HG03135 (cell line): ENCODE measurements around the gene MSMB.

Source experiments
- ATAC-seq: cut with Tn5 transposase; IDR thresholded peaks from one replicate; pipeline ENCODE4 v1.9.1; 2021; ENCODE audit warnings: mild to moderate bottlenecking, moderate library complexity; ENCODE audit not compliant: unreplicated experiment

MSMB gene

DNA sequence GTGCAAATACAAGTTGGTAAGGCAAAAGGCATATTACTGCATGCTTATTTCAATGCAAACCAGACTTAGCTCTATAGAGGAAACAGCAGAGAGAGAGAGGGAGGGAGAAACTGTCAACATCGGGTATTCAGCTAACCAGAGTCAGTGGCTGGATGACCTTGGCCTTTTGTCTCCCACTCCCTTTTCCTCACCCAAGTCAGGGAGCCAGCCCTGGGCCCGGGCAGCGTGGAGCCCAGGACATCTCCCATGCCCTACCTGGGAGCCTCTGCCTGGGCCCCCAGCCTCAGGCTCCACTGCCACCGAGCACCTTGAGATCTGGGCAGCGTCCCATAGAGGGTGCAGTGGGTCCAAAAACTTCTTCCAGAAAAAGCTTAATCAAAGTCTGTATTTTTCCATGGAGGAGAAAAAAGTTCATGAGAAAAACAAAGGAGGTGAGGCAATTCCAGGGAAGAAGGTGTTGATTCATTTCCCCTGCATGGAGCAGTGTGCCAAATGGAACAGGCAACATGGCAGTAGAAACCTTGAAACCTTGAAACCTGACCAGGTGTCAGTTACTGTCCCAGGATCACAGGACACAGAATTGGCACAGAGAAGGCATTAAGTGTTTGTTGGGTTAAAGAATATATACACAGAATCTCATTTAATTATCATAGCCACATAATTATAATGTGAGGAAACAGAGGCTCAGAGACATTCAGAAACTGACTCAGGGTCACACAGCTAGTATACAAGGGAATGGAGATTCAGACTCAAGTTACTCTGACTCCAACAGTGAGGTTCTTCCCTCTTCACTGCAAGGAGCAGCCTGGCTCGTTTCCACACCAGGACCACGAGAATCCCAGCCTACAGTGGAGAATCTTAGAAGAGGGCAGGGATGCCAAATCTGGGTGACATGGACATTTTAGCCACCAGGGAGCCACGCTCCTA lies 9.9 kb downstream of the MSMB start:
- no peak for ATAC-seq

DNA sequence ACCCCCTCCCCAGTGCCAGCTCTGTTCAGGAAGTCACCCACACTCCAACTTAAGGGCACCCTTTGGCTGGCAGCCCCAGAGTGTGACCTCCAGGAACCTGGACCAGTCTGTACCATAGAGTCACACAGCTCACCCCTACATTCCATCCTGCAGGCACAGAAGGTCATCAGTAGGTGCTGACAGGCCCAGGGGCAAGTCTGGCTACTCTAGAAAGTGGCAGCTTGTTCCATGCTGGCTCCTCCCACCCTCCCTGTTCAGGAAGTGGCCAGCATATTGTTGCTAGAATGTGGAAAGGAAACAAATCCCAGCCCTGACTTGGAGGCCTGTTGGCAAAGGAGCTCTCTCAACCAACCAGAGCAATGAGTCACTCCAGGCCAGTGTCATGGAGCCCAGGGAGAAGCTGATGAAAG lies 12.5 kb downstream of the MSMB start:
- no peak for ATAC-seq

DNA sequence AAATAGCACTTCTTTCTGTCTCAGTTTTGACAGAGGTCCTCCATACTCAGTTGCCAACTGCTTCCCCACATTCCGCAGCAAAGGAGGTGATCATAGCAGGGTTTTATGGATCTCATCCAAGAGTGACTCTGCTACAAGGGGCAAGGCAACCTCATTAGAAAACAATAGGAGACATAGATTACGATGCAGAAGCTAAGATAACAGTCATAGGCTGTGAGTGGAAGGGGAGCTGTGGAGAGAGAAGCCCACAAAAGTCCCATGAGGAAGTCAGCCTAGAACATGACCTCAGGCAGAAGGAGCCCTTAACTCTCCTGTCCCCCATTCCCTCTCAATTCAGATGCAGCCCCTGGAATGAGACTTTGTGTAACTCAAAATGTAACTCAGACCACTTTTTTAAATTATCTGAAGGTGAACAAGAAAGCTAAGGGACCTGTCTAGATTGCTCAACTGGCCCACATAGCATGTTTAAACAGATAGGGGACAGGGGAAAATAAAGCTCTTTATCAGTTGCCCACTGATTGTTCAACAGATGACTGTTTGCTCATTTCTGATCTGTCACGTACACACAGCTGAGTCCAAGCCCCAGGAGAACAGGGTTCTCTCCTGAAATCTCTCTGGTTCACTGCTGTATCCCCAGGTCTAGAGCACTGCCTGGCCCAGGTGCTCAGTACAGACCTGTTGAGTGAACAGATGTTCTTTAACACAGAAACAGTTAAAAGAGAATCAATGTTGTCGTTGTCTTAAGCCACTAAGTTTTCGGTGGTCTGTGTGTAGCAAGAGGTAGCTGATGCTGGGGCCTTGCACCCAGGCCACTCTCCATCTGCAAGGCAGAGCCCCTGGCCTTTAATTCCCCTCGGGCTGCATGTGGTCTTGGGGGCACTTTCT lies 14.2 kb downstream of the MSMB start:
- ATAC-seq: no peak

DNA sequence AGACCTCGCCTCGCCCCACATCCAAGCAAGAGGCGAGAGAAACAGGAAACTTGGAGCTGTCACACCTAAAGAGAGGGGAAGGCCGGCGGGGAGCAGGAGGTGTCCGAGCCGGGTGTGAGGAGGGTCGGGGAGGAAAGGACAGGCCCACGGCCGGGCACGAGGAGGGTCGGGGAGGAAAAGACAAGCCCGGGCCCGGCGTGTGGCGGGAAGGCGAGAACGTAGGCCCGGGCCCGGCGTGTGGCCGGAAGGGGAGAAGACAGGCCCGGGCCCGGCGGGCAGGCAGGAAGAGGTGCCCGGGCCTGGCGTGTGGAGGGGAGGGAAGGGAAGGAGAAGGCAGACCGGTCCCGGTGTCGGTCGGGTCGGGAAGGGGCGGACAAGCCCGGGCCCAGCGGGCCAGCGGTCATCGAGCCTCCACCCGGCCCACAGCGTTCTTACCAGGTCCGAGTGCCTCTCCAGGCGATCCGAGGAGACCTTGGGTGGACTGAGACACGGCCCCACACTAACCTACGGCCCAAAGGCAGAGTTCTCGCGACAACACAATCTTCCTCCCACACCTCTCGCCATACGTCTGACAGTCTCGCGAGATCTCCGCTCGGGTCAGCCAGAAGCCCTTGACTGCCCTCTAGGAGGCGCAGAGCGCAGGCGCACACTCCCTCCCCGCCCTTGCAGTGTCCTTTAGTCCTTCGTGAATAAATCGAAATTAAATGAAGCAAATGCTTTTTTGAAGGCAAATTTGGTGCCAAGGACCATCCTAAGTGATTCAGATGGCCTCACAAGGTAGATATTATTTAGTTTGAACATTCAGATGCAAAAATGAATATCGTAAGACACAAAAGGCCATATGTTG lies 15.8 kb downstream of the MSMB start, which contains the start of gene NCOA4:
TSS of gene NCOA4 (minus strand) at position 533 of the 847 bp plus-strand sequence. CDS start 13,943 bp downstream, outside the sequence.
- peak; percentile 96 for ATAC-seq

DNA sequence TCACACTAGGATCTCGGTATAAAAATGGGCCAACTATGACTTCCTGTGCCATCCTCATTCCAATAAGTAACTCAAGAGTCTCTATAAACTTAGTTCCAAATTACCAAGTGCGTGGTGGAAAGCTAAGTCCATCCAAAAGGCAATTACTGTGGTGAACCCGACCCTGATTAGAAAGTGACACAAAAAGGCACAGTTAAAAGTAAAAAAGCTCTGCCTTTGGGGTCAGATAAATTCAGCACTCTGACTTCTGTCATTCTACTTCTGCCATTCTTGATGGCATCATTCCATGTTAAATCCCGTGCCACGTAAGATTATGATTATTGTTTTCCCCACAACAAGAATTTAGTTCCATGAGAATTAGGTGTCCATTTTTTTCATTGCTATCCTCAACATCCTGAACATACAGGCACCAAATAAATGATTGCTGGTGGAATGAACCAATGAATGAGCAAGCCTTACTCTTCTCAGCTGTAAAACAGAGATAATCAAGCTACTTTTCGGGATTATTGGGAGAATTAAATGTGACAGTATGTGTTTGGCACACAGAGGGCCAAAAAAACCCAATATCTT lies 16.5 kb downstream of the MSMB start:
- ATAC-seq: no peak

DNA sequence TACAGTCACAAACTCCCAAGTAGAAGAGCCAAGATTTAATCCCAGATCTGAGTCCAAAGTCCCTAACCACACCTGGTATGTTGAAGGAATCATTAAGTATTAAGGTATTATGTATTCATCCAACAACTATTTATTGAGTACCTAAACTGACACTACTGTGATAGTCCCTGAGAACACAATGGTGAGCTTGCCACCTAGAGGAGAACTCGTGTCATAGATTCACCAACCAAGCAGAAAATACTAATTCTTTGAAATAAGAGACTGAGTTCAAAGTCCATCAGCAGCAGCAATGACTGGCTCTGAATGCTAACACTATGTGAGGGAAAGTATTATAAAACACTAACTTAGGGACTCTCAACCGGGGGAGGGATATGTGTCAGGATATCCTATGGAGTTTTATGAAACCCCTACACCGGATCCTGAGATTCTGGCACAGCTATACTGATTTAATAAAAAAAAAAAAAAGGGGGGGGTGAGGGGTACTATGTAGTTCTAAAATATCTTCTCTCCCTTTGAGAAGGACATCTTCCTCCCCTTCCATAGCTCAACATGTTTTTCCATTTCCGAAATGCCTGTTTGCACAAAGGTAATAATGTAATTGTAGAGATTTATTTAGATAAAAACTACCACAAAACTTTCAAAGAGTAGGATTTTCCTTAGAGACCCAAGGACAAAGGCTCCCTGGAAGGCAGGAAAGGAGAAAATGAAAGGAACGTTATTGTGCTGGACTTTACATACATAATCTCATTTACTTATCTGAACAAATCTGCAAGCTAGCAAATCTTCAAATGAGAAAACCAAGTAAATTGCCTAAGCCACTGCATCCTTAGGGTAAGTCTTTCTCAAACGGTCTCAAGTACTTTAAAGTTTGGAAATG lies 17.2 kb downstream of the MSMB start:
- ATAC-seq: peak; percentile 35

DNA sequence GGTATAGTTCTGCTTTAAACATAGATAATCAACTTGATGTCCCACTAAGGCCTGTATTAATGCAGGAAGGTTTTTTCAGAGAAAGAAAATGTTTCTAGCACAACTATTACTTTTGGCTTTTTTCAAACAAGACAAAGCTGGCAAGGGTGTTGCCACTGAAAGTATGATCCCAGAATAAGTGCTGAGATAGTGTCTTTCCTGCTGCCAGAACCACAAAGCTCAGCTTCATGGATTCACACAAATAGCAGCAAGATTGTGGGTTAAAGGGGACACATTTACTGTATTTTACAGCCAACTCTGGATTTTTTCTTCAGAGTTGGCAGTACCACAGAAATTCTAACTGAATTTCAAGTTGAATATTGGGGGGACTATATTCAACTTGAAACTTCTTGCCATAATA lies 20.0 kb downstream of the MSMB start:
- no peak for ATAC-seq

DNA sequence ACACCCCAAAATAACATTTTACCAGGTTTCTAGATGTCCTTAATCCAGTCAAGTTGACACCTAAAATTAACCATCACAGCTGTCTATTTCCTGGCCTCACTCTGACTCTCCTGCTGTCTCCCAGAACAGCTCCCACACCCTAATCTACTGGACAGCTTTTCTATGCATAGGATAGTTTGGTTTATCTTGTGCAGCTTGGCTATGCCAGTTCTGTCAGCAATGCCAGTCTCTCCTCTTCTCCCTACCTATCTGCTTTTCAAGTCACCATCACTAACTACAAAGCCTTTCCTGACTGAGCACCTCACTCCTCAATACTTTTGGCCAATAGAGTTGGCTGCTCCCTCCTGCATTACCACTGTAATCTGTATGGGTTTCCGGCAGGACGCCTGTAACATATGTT lies 20.7 kb downstream of the MSMB start:
- ATAC-seq: no peak

DNA sequence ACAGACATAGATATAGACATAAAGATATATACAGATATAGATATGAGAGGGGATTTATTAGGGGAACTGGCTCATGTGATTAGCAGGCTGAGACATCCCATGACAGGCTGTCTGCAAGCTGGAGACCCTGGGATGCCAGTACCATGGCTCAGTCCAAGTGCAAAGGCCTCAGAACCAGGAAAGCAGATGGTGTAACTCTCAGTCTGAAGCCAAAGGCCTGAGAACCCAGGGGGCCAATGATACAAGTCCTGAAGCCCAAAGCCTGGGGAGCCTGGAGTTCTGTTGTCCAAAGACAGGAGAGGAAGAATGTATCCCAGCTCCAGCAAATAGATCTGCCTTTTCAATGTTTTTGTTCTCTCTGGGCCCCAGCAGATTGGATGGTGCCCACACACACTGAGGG lies 21.1 kb downstream of the MSMB start:
- ATAC-seq: no peak

DNA sequence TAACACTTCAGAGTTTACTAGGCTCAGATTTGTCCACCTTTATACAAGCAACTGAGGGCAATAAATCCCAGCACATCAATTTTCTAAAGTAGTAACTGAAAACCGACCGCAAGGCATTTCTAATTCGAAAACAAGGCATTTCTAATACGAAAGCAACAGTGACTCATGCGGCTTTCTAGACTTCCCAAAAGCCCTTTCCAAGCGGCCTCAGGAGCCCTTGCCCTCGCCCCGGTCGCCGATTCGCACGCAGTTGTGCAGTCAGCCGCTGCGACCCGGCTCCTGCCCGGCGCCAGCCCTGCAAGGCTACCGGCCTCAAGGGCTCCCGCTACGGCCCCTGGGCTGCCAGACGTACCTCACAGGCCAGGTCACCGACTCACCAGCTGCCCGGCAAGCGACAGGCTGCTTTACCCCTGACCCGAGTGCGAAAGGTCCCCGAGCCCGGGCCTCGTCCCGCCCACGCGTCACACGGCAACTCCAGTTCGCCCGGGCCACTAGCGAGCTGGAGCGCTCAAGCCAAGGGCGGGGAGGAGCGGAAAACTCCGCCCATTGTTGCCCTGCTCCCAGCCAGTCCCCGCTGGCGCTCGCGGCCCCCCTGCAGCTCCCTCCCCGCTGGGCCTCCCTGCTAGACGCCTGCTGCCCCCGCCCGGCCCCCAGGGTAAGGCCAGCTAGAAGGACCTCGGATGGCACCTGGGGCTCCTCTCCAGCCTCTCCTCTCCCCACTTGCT lies 22.9 kb downstream of the MSMB start:
- ATAC-seq: peak; percentile 91

DNA sequence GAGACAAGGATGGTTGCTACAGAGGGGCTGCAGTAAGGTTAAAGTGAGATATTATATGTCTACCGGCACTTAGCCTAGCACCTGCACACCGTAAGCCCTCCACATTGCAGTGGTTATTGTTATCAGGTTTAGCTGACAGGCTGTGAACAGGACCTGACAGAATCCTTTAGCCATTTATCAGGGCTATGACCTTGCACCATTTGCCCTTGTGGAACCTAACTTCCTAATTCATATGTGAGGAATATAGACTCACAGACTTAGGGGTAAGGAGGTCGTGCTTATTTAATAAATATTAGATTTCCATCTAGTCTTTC lies 25.8 kb downstream of the MSMB start:
- ATAC-seq: no peak

DNA sequence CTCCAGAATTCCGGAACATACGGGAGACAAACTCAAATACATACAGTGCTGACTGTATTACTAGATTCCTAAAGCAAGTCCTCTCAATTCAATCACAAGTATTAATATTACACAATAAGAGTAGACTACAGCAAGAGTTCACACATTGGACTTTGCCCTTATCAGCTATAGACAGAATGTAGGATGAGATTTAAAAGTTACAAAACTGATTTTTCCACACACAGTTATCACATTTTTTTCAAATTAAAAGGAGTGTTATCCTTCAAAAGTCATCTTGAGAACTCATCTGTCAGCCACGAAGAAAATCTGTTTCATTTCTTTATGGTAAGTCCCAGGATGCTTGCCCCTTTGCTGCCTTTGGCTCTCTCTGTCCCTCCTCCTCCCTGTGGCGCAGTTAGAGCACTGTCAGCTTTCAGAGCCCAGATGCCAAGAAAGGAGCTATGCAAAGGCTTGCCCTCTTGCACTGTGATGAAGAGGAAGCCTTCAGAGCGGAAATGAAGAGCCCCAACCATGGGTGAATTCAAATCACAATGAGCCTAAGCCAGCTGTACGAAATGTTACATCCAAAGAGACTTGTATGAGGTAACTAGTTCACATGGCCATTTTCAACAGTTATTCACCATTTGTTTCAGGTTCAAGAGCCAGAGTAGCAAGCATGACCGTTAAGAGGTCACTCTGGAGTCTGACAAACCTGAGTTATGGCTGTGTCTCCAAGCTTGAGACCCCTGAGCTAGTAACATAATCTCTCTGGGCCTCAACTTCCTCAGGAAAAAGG lies 26.3 kb downstream of the MSMB start:
- ATAC-seq: no peak

DNA sequence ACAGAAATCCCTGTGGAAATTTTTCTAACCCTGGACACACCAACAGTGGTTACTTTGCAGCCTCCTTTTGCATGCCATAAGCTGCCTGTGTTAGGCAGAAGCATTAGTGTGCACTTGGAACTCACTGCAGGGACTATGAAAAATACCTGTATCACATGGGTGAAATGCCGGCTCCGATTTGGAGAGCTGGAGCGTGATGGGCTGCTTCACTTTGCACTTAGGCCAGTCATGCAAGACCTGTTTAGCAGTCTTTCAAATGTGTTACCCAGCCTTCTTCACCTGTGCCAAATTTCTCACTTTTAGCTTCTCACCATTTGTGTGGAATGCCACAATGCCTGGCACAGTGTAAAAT lies 26.9 kb downstream of the MSMB start:
- no peak for ATAC-seq

DNA sequence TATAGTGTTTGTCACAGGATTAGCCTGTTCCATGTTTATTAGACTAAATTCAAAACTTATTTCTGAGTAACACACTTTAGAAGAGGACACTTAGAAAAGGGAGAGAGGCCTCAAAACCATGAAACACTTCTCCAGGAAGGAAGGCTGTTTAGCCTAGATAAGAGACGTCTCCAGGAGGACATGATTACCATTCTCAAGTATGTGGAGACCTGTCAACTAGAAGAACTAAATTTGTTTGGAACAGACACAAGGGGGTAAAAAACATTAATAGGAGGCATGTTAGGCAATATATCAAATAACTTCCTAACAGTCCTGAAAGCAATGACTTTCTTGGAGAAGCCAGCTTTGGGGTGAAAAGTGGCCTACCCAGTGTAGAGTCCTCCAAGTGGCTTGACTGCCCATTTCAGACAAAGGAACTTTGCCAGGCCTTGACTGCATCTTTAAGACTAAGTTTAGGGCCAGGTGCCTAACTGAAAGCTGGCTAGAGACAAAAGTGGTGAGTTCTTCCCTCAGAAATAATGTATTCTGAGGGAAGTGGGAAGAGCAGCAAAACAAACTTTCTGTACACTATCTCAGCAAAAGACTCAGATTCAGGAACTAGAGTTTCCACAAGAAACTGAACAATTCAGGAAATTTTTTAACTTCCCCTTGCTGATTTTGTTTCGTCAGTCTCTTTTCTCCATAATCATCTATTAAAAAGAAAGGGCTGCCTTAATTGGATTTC lies 27.5 kb downstream of the MSMB start:
- no peak for ATAC-seq

DNA sequence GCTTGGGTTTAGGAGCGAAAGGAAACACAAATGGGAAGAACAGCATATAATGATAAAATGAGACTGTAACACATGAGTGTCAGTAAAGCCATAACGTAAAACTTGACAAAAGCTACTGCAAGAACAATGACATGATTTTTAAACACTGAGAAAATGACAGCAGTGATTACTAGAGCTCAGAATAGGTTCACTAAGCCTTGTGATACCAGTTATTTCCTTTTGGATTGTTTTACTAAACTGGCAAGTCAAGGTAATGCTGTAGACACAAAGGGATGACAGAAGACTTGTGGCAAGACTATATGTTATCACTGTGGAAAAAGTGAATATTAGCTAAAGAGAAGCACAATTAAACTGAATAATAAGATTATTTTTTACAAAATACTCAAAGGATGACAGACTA lies 28.3 kb downstream of the MSMB start:
- ATAC-seq: no peak

DNA sequence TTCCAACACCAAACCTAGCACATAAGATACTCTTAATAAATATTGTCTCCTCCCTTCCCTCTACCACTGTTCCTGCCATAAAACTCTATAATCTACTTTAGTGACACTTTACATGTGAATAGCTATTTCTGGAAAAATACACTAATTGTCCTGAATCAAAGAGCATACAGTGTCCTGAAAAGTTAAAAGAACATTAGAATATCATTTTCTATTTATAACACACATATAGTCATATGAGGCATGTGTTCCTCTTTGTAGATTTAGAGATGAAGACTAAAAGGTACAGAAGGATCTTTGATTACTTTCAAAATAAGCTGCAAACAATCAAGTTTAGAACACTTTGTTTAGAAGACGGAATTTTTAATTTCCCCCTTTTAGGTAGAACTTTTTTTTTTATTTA lies 29.3 kb downstream of the MSMB start:
- ATAC-seq: no peak

DNA sequence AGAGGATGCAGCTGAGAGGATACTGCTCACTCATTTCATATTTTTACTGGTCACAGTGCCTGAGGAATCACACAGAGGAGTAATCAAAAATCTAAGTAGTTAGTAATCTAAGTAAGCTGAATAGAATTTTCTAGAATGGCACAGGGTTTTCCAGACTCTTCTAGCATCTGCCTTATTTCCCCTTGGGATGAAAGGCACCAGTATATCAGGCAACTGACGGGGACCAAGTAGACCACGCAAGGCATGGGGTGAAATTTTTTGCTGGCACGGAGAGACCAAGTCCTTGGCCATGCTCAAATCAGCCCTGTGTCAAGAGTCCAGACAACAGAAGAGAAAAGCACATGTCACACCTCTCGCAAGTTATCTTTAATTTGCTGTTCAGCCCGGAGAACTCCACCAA lies 29.9 kb downstream of the MSMB start:
- ATAC-seq: no peak
